SK-N-MC (cell line): ENCODE data around the gene PRR5L.

Source experiments
- DNase-seq: peaks from one replicate; pipeline ENCODE4 v3.0.0-alpha.2; 2011; ENCODE audit warnings: low read depth, low spot score
- H3K27ac ChIP-seq: fragments of 200-600 bp; sonication (generic); 2 replicates; pipeline ENCODE4 v1.5.1; 2016; ENCODE audit warnings: mixed run types
- H3K36me3 ChIP-seq: fragments of 200-600 bp; sonication (generic); 2 replicates; pipeline ENCODE4 v1.6.1; 2017; ENCODE audit warnings: antibody characterized with exemption, low read length, mixed read lengths; ENCODE audit not compliant: insufficient read depth
- H3K4me3 ChIP-seq: fragments of 200-600 bp; sonication (generic); 2 replicates; pipeline ENCODE4 v1.5.1; 2016
- H3K9ac ChIP-seq: fragments of 200-600 bp; sonication (generic); 2 replicates; pipeline ENCODE4 v1.8.0; 2017; ENCODE audit warnings: mixed run types, mixed read lengths; ENCODE audit not compliant: insufficient read length
- H3K9me3 ChIP-seq: fragments of 200-600 bp; sonication (generic); 2 replicates; pipeline ENCODE4 v1.6.1; 2017; ENCODE audit warnings: low read depth, mild to moderate bottlenecking, antibody characterized with exemption, low read length, moderate library complexity, mixed read lengths
- EZH2 ChIP-seq: fragments of 200-600 bp; sonication (generic); IDR thresholded peaks from one replicate; pipeline ENCODE4 v1.6.1; 2017; ENCODE audit warnings: antibody characterized with exemption
- FOXP2 ChIP-seq: optimal IDR thresholded peaks from 2 replicates; pipeline ENCODE3; 2011; ENCODE audit warnings: mild to moderate bottlenecking, moderate library complexity; ENCODE audit not compliant: insufficient read depth; ENCODE audit errors: extremely low read length, control extremely low read depth
- POLR2AphosphoS5 ChIP-seq: IDR thresholded peaks from 2 replicates; pipeline ENCODE4 v1.6.1; 2012; ENCODE audit warnings: mild to moderate bottlenecking, low read depth, low read length, borderline replicate concordance

PRR5L gene

DNA sequence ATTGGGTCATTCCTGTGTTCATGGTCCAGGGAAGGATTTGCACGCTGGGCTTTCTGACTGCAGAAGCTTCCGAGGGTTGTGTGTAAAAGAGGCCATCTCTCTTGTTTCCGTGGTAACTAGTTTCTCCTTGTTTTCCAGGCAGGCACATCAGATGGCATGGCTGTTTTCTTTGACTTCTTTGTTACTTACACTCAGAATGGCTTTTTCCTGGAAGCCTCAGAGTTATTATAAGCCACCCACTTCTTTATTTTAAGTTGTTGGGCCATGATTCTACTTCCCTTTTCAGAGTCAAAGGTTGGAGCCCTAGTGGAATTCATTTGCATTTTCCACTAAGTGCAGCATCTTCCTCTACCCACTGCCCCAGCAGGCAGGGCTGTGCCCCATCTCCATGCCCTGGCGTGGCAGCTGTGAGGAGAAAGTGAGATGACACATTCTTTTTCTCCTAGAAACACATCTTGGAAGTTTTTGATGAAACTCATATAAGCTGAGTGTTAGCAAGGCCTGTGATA is 94.9 kb downstream of the PRR5L start:
- no peak for DNase-seq
- no peak overlapping the region for H3K27ac ChIP-seq
- no peak overlapping the region for H3K4me3 ChIP-seq
- H3K9ac ChIP-seq: no peak overlapping the region
- H3K9me3 ChIP-seq: no peaks in the 10 kb centered on the region
- TF ChIP-seq POLR2AphosphoS5 (no peak), FOXP2 (no peak), EZH2 (no peak)
- peaks cover 46% of the 10 kb centered on the region for H3K36me3 ChIP-seq

GRCh38 chr11:36392196-36392595 is 96.1 kb downstream of the PRR5L start:
- Histone ChIP-seq H3K27ac (no peak overlapping the region), H3K9me3 (no peaks in the 10 kb centered on the region), H3K9ac (no peak overlapping the region), H3K36me3 (peaks cover 58% of the 10 kb centered on the region), H3K4me3 (no peak overlapping the region)
- no peak for DNase-seq
- TF ChIP-seq POLR2AphosphoS5 (no peak), FOXP2 (no peak), EZH2 (no peak)

GRCh38 chr11:36394056-36394455 is 98.0 kb downstream of the PRR5L start:
- no peak overlapping the region for H3K9ac ChIP-seq
- H3K36me3 ChIP-seq: peaks cover 76% of the 10 kb centered on the region
- no peak for DNase-seq
- no peaks in the 10 kb centered on the region for H3K9me3 ChIP-seq
- H3K4me3 ChIP-seq: no peak overlapping the region
- TF ChIP-seq FOXP2: no peak
- no peak for TF ChIP-seq POLR2AphosphoS5
- no peak for TF ChIP-seq EZH2
- no peak overlapping the region for H3K27ac ChIP-seq

DNA sequence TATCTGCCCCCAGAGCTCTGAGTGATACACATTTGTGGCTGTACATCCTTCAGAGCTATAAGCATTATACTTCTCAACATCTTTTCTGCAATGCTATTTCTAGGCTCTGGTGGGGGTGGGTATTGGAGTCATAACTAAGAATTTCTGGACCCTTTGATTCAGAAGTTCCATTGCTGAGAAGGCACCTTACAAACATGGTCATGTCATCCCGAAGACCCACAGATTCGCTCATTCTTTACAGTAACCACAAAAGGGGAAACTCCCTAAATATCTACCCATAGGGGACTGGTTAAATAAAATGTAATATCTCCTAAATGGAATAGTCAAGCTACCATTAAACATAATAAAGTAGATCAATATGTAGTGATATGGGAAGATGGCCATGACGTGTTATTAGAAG is 98.8 kb downstream of the PRR5L start:
- Histone ChIP-seq H3K27ac (no peak overlapping the region), H3K36me3 (peaks cover 85% of the 10 kb centered on the region), H3K9ac (no peak overlapping the region), H3K4me3 (no peak overlapping the region), H3K9me3 (no peaks in the 10 kb centered on the region)
- no peak for TF ChIP-seq FOXP2
- TF ChIP-seq POLR2AphosphoS5: no peak
- TF ChIP-seq EZH2: no peak
- DNase-seq: no peak

GRCh38 chr11:36395978-36396736 is 100.1 kb downstream of the PRR5L start:
- peaks cover 97% of the 10 kb centered on the region for H3K36me3 ChIP-seq
- H3K27ac ChIP-seq: no peak overlapping the region
- no peak for DNase-seq
- H3K4me3 ChIP-seq: no peak overlapping the region
- TF ChIP-seq POLR2AphosphoS5 (no peak), EZH2 (no peak), FOXP2 (no peak)
- no peak overlapping the region for H3K9ac ChIP-seq
- H3K9me3 ChIP-seq: no peaks in the 10 kb centered on the region

DNA sequence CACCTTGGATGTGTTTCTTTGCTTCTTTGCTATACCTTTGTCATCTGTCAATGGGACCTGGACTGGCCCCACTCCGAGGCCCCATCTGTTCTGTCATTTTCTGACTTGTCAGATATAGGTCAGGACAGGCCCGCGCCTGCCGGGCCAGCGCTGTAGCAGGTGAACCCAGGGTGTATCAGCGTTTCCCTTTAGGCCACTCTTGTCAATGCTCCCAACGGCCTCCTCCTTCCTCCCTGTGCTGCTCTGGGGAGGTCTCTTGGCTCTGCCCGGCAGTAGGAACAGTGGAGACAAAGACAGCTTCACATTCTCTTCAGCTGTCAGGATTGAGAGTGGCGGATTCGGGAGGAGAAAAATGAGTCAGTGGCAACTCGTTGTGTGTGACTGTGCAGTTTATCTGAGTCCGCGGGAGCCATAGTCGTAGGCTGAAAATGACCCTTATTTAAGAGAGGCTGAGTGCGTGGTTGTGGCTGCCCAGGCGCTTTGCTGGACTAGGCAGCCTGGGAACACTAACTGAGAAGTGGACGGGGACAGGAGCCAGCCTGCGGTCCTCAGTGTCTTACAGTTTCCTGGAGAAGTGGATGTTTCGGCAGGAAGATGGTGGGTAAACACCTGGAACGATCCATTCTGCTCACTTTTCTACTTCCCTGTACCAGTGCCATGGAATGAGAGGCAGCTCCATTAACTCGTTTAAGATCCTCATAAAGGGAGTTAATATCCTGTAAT is 102.3 kb downstream of the PRR5L start:
- H3K4me3 ChIP-seq: no peak overlapping the region
- DNase-seq: no peak
- no peak overlapping the region for H3K9ac ChIP-seq
- no peak overlapping the region for H3K27ac ChIP-seq
- peaks cover 98% of the 10 kb centered on the region for H3K36me3 ChIP-seq
- no peaks in the 10 kb centered on the region for H3K9me3 ChIP-seq
- no peak for TF ChIP-seq POLR2AphosphoS5
- TF ChIP-seq FOXP2: no peak
- TF ChIP-seq EZH2: no peak

GRCh38 chr11:36399236-36399635 is 103.1 kb downstream of the PRR5L start:
- Histone ChIP-seq H3K9ac (no peak overlapping the region), H3K4me3 (no peak overlapping the region), H3K9me3 (no peaks in the 10 kb centered on the region), H3K36me3 (peaks cover 98% of the 10 kb centered on the region), H3K27ac (no peak overlapping the region)
- no peak for DNase-seq
- TF ChIP-seq EZH2 (no peak), POLR2AphosphoS5 (no peak), FOXP2 (no peak)

- no peaks in the 10 kb centered on the region for H3K9me3 ChIP-seq
- H3K9ac ChIP-seq: no peak overlapping the region
- H3K4me3 ChIP-seq: no peak overlapping the region
- no peak for DNase-seq
- H3K27ac ChIP-seq: no peak overlapping the region
- H3K36me3 ChIP-seq: peaks cover 98% of the 10 kb centered on the region
- TF ChIP-seq FOXP2: no peak
- TF ChIP-seq EZH2: no peak
- no peak for TF ChIP-seq POLR2AphosphoS5
Observed at GRCh38 chr11:36399745-36400144, 103.7 kb downstream of the PRR5L start.
